HG02798 (cell line): ENCODE results near the gene CD300LF.

Experiments used
- ATAC-seq: cut with Tn5 transposase; IDR thresholded peaks from one replicate; pipeline ENCODE4 v1.9.1; 2021; ENCODE audit warnings: mild to moderate bottlenecking; ENCODE audit not compliant: unreplicated experiment, poor library complexity

The CD300LF gene

DNA sequence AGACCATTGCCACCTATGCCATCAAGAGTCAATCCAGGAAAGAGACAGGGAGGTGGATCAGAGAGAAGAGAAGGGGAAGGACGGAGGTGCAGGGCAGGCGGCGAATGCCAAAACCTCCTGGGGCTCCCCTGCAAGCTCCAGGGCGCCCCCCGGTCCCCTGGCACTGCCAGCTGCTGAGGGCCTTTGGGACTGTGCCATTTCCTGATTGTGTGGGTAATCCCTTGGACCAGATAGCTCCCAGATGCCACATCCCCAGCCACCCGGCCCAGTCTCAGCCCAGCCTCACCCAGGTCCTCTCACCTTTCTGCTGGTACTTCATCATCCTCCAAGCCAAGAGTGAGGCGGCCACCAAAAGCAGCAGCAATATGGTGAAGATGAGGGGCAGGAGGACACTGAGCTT, 14.7 kb downstream of the CD300LF start:
- no peak for ATAC-seq

GRCh38 chr17:74697515-74697914, 15.2 kb downstream of the CD300LF start:
- ATAC-seq: no peak

GRCh38 chr17:74695629-74696028, 17.1 kb downstream of the CD300LF start:
- no peak for ATAC-seq

DNA sequence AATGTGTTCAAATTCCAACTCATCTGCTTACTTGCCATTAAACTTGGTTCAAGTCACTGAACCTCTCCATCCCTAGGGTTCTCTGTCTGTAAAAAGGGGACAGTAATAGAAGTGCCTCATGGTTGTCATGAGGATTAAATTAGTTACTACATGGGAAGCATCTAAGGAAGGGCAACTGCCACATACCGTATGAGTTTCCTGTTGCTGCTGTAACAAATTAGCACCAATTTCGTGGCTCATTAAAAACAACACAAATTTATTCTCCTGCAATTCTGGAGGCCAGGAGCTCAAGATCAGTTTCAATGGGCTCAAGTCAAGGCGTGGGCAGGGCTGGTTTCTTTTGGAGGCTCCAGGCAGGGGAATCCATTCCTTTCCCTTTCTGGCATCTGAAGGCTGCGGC, 18.6 kb downstream of the CD300LF start:
- no peak for ATAC-seq

DNA sequence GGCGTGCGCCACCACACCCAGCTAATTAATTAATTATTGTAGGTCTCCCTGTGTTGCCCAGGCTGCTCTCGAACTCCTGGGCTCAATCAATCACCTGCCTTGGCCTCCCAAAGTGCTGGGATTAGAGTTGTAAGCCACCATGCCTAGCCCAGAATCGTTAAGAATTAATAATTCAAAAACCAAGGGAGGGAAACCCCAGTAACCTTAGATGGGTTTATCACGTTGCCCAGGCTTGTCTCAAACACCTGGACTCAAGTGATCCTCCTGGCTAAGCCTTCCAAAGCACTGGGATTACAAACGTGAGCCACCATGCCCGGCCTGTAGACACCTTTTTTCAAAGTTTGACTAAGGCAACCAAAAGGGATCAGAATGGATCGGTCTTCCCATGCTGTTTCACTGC, 21.6 kb downstream of the CD300LF start:
- no peak for ATAC-seq

GRCh38 chr17:74690409-74690825, 22.3 kb downstream of the CD300LF start:
- ATAC-seq: no peak

DNA sequence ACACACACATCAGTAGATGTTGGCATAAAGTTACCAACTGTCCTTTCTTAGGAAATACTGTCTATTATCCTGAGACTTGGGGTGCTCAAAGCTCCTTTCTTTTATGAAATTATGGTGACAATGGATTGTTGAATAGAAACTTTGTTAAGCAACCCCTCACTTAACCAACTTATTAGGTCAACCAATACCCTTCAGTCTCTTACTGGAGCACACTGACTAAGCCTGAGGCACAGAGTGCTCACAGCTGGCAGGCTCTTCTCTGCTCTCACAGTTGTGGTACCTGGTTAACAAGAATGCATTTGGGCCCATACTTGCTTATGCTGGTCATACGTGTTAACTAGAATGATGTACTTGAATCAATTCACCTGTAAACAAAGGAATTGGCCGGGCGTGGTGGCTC, 24.8 kb downstream of the CD300LF start:
- no peak for ATAC-seq

DNA sequence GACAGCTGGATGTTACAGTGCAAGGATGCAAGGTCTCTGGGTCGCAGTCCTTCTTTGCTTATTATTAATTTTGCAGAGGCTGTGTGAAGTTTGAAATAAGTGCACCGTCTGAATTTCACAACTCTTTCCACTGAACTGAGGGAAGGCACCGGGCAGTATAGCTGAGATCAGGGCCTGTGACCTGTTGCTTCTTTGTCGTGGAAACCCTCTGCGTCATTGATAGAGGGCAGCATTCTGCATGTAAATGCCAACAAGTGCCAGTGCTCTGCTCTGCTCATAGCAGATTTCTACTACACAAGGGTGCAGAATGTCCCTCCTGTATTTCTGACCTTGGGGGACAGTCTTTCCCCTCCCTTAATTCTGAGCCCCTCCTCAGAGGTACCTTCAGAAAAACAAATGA, 26.0 kb downstream of the CD300LF start:
- ATAC-seq: no peak

DNA sequence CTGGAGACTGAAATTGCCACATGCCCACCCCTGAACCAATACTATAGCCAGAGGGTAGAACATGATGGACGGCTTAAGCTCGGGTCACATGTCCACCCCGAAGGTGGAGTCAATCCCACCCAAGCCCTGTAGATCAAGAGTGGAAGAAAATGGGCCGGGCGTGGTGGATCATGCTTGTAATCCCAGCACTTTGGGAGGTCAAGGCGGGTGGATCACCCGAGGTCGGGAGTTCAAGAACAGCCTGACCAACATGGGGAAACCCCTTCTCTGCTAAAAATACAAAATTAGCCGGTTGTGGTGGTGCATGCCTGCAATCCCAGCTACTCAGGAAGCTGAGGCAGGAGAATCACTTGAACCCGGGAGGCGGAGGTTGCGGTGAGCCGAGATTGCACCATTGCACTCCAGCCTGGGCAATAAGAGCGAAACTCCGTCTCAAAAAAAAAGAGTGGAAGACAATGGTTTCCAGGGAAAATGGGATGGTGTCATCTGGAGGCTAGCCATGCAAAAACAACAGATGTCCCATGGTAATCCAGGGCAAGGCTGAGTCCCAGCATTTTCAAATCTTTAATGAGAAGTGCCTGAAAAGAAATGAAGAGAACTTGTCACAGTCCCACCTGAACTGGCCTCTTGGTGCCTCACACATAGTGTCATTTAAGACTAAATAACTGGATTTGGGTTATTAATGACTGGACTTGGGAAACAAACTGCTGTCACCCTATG, 30.1 kb downstream of the CD300LF start:
- ATAC-seq: no peak

DNA sequence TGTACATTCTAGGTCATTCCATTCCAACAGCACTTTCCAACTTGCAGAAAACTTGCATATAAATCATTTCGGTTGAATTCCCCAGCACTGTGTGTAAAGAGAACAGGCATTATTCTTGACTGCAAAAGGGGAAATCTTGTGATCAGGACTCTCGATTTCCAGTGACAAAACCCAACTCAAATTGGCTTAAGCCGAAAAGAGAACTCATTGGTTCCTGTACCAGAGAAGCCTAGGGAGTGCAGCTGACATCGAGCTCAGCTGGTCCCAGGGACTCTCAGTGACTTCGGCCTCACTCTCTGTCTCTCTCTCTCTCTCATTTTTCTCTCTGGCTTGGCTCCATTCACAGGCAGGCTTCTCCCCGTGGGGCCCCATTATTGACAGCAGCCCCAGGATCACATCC, 30.7 kb downstream of the CD300LF start:
- ATAC-seq: no peak

DNA sequence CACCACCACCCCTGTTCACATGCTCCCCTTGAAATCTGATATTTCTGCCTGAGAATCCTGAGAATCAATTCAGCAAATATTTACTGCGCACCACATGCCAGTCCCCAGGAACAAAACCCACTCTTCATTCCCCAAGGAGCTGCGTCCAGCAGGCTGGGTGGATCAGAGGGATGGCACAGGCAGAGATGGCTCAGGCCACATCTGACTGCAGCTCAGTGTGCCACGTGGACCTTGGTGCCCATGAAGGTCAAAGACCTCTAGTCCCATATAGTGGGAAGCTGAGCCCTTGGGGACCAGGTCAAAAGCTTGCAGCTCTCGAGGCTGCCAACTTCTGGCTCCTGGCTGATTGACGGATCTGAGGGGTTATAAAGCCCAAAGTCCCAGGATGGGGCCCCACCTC, 31.8 kb downstream of the CD300LF start:
- ATAC-seq: no peak

DNA sequence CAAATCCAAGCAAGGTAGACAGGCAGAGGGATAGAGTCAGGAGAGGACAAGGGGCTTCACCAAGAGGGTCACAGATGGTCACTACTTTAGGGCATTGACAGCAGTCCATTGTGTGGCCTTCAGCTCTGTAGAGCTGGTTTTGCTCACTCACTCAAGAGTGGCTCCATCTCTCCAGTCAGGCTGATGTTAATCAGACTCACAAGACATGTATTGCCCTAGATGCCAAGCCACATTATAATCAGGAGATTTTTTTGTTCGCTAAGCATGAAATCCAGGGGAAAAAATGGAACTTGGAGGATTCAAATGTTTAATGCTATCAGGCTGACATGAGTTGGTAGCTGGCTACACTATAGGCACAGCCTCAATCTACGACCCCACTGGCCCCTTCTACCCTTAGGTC, 32.5 kb downstream of the CD300LF start:
- ATAC-seq: no peak

DNA sequence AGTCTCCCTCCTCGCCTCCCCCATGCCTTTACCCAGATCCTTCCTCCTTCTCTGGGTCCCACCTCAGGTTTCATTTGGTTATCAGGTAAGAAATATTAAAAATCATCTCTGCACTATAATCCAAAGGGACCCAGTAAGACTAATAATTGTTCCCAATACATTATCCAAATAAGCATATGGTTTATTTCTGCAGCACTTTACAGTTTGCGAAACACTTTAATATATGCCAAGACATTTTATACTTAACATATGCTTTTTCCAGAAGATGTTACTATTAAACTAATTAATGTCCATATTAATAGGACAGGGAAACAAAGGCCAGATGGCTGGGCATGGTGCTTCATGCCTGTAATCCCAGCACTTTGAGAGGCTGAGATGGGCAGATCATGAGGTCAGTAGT, 33.3 kb downstream of the CD300LF start:
- ATAC-seq: no peak

DNA sequence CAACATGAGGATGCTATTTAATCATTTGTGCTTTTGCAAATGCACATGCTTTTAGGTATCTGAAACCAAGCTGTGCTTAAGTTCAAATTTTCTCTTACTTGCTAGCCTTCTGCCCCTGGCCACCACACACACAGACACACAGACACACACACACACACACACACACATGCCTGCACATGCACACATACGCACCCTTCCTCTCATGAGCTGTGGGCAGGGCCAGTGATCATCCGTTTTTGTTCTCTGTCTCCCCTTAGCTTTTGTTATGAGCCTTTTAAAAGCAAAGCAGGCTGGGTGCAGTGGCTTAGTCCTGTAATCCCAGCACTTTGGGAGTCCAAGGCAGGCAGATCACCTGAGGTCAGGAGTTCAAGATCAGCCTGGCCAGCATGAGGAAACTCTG, 34.2 kb downstream of the CD300LF start:
- no peak for ATAC-seq

DNA sequence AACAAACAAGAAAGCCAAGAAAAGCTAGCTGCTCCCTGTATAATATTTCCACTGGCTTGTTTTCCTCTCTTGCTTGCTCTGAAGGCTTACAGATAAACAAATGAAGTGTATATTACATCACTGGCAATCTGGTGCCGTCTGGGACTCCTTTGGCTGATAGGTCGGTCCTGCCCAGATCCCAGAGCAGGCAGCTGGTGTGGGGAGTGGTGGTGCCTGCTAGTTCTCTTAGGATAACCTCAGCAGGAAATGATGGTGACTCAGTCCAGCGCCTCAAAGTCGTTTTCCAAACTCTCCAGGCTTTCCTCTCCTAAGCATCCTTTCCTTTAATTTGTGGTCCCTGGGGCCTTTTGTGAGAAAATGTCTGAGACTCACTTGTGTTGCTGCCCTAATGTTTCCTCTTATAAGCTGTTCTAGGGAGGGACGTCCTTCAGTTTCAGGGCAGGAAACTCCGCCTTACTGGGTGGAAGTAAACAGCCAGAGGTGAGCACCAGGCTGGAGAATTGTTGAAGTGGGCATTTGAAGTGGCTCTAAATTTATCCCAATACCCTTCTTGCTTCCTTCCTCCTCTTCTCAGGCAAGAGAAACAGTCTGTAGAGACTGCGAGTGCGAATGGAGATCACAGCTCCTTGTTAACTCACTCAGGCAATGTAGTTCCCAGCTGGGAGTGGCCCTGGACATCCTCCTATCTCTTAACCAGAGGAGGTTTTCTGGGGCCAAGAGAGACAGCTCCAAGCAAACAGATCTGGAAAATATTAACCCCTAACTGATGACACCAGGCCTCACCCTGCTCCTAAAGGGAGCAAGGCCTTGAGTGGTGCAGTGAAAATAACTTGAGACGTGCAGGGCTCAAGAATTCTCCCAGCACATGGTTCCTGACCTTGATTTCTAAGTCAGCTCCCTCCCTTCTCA, 34.9 kb downstream of the CD300LF start:
- no peak for ATAC-seq

- ATAC-seq: no peak
These were observed 41.5 kb downstream of the CD300LF start for GRCh38 chr17:74671031-74671771.

DNA sequence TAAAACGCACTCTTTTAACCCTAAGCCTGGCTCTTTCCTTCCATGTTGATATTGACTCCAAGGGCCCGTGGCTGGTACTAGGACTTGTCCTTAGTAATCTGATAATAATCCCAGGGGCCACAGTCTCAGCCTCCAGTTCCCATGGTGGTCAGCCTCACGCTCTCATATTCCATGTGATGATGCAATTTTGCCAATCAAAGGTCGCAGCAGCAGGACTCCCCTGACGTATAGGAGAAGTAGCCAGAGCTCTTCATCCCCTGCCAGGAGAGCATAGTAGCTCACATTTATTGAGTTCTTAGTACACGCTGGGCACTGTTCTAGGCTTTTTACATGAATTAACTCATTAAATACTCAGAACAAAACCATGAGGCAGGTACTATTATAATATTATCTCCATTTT, 42.4 kb downstream of the CD300LF start:
- ATAC-seq: no peak

GRCh38 chr17:74663561-74663960, 49.2 kb downstream of the CD300LF start:
- no peak for ATAC-seq

DNA sequence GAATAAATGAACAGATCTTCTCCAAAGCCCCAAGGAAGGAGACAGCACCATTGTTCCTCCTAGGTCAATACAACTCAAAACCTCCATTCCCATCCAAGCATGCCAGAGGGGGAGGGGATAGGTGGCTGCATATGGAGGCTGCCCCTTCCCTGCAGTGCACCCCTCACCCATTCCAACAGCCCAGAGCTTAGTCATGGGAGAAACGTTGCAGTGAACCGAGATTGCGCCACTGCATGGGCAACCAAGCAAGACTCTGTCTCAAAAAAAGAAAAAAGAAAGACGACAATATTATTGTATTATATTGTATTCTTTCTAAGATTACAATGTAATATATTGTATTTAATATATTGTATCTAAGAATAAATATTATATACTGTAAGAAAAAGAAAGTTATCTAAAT, 52.8 kb downstream of the CD300LF start:
- ATAC-seq: no peak

DNA sequence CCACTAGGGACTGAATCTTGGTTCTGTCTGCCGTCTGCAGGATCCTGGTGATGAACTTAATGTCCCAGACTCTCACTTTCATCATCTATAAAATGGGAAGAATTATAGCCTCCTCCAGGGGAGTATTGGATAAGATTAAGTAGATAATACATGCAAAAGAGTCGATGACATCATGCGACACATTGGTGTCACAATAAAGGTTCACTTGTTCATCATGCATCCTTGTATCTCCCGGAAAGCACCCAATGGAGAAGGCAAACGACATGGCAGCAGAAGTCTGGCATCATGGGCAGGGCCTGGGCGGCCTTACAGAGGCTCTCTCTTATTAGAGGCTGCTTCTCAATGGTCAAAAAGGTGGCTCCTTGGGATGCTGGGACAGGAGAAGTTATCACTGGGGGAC, 54.1 kb downstream of the CD300LF start:
- no peak for ATAC-seq

DNA sequence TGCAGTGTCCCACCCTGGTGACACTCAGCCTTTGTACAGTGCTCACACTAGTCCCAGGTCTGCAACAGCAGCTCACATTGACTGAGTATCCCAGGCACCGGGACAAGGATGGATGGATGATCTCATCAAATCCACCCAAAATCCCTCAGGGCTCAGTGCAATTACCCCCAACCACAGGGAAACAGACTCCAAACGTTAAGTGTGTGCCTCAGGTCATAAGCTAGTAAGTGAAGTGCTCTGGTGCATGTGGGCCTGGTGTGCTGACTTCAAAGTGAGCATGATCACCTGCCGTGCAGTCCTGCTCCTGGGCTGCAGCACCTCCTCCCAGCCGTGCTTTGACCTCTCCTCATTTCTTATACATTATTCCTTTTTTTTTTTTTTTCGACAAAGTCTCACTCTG, 58.0 kb downstream of the CD300LF start:
- ATAC-seq: no peak
